GM21390 (cell line): ENCODE measurements around the gene FATE1.

Experiments
- ATAC-seq: cut with Tn5 transposase; IDR thresholded peaks from one replicate; pipeline ENCODE4 v1.9.1; 2021; ENCODE audit not compliant: unreplicated experiment

The FATE1 gene

DNA sequence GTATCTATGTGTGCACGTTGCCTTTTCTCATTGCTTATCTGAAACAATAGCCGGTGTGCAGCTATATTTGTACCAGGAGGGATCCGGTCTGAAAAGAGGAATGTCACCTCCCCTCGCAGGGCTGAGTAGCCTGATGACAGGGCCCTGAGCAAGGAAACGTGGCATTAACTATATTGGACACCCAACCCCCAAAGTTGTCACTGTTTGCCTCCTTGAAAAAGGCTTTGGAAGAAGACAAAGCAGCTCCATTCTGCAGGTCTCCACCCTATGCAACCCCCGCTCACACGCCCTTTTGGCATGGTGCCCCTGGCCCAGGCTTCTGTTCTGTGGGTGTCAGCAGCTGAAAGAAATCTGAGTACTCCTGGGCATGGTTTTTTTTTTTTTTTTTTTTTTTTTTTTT is 12.3 kb upstream of the FATE1 start:
- ATAC-seq = no peak

DNA sequence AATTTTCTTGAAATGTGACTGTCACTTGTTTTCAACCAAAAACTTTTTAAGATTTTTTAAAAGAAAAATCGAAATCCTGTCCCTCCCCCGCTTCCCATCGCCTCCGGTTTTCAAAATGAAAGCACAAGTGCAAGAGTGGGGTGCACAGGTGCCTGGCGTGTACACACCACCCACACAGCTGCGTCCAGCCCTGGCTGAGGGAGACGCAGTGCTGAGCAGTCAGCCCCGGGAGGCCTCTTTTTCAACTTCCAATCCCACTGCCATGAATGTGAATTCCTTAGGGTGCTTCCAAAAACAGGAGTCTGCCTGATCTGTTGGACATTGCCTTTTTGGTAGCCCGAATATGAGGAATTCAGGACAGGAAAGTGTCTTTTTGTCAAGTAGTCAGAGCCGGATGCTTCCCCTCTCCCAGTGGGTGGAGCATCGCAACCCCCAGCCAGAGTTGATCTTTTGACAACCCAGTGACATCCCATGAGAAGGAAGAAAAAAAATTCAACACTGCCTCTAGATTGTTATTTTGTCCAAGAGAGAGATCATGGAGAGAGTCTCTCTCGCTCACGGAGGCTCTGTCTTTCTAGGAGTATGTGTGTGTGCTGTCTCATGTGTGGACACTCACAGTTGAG is 11.7 kb upstream of the FATE1 start:
- ATAC-seq = no peak

DNA sequence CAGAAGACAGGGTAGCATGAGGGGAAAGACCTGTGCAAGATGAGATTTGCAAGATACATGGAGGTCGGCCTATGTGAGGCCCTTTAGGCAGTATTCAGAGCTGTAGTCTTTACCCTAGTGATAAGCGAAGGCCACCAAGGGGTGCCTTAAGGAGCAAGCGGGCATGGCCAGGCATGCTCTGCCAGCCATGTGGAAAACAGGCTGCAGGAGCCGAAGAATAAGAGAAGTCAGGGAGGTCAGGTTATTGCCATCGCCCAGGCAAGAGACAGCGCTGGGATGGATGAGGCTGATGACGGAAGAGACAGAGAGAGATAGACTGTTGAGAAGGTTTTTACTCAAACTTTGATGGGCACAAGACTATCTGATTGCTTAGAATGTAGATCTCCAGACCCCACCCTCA is 7.0 kb upstream of the FATE1 start:
- no peak for ATAC-seq

GRCh38 chrX:151710457-151710856 is 5.4 kb upstream of the FATE1 start:
- ATAC-seq = no peak

DNA sequence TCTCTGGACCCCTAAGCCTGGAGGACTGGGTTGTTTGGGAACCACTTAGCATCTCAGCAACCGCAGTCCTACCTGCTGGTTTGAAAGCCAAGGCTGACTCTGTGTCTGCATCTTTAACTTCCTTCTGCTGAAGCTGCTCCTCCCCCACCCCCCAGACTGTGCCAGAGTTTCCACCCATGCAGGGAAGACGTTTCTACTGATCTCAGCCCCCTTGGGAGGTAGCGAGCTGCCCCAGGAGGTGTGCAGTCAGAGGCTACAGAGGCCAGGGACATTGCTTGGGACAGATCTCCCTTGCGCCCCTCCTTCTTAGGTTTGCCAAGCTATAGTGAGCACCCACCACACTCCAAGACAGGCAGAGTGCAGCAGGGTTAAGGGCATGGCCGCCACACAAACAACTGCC is 4.7 kb upstream of the FATE1 start:
- ATAC-seq = no peak

DNA sequence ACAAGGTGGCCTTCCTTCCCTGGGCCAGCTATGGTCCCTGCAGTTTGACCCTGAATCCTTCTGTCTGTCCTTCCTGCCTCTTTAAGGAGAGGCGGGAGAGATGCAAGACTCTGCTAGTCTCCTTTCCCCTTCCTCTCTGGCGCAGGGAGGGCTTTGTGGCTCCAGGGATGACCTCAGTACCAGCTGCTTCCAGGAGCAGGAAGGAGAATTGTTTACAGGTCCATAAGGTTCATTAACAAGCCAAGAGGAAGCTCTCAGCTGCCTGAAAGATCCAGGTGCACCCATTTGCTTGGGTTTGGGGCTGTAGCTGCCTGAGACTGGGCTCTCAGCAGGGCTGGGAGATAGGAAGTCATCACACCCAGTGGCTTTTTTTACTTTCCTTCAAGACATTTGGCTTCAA is 4.0 kb upstream of the FATE1 start:
- ATAC-seq = no peak

DNA sequence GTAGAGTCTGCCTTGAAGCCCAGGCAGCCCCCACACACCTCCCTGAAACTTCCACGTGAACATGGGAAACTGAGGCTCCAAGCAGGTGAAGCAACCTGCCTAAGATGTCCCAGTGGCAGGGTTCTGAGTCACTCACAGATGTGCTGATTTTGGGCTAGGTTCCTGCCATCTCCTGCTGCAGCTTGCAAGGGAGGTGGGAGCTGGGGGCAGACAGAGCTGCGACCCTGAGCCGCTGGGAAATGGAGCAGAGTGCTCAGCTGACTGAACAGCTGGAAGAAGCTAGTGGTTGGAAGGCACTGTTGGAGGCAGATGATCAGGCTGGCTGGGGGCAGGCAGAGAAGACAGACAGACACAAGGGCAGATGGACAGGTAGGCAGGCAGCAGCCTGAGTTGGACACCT is 3.6 kb upstream of the FATE1 start:
- ATAC-seq = no peak

DNA sequence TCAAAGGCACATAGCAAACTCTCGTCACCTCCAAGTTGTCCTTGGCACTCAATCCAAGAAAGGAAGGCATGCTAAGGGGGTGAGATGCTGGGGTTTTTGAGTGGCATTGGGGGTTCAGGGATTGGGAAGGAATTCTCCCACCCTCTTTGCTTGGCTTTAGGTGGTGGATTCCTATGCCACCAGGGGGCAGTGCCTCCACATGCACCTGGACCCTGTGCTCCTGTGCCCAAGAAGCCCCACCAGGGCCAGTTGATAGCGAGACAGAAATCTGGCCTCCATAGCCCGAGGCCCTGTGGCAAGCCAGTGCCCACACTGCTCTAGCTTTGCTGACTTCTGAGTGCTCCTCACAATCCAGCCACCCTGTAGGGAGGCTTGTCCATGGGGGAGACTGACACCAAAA is 2.0 kb upstream of the FATE1 start:
- no peak for ATAC-seq

DNA sequence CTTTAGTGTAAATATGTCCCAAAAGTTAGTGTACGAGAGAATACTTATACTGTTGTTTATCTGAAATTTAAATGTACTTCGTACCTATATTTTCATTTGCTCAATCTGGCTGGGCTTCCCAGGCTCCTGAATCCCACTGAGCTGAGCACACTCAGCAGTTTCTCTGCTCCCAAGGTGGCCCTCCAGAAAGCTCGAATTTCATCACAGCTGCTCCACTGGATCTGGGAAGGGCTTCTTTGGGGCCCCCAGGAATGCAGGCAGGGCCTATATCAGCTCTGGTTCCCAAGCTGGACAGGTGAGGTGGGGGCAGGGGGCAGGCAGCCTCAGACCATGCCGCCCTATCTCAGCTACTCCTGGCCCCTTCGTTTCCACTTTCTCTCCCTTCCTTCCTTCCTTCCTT is 1.5 kb upstream of the FATE1 start:
- ATAC-seq = no peak

GRCh38 chrX:151722241-151722846 is 6.5 kb downstream of the FATE1 start:
- no peak for ATAC-seq

GRCh38 chrX:151723156-151723760 is 7.4 kb downstream of the FATE1 start:
- ATAC-seq = no peak

DNA sequence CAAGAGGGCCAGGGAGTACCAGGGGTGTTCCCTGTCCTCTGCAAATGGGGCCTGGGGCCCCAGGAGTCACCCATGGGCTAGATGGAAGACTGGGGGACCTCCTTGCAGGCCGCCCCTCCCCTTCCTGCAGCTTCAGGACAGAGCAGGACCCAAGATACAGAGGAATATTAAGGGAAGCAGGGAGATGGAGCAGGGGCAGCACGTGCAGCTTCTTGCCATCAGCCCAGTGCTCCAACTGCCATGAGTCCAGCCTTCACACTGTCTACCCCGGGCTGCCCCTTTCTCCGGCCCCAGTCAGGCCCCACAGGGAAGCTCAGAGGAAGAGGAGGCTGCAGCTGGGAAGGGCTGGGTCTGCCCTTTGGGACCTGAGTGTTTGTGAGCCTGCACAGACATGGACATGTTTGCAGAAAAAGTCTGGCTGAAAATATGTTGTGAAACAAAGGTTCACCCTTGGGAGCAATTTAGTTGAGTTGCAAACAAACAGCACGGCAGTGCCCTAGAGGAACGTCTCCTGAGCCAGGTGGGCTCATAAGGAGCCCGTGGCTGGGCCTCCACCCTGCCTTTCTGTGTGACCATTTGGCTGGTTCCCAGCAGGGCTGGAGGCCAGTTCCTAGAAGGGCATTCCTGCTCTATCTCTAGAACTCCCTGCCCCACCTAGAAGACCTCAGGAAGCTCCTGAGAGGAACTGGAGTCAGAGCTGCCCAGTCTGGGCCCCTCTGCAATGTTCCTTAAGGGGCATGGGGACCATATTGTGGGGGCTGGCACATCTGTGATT is 8.9 kb downstream of the FATE1 start:
- ATAC-seq = no peak

- ATAC-seq = no peak
Observed at GRCh38 chrX:151725338-151725614, 9.4 kb downstream of the FATE1 start.

- no peak for ATAC-seq
Observed at GRCh38 chrX:151726751-151727150, 10.9 kb downstream of the FATE1 start.

GRCh38 chrX:151727346-151727745 is 11.5 kb downstream of the FATE1 start:
- ATAC-seq = no peak

DNA sequence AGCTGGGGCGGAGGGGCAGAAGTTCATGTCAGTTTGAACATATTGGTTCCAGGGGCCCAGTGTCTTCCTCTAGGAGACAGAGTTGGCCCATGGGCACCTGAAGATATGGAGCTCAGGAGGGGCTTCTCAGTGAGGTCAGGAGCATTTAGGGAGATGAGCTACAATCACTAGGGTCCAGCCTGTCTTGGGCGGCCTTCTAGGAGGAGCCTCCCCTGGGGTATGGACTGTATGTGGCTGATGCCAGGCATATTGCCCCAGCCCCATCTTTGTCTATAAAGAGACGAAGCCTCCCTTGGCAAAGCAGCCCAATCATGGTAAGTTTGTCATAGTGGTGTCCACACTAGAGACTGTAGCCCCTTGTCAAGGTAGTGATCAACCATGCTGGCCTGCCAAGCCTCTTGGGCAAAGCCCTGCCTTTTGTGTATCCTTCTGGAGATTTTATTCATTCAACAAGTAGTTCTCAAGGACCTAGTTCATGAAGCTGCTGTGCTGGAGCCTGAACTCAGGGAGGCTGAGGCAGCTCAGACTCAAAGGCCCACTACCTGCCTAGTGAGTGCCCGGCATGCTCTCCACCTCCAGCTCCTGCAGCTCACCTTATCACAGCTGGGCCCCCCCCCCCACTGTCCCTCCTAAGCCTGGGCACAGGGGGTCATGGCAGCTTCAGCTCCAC is 13.4 kb downstream of the FATE1 start:
- no peak for ATAC-seq

GRCh38 chrX:151734446-151734845 is 18.6 kb downstream of the FATE1 start, which contains the start of gene CNGA2:
Gene CNGA2 (plus strand): TSS chrX:151734746. CDS start chrX:151738484, 3,738 bp downstream.
- ATAC-seq = no peak

DNA sequence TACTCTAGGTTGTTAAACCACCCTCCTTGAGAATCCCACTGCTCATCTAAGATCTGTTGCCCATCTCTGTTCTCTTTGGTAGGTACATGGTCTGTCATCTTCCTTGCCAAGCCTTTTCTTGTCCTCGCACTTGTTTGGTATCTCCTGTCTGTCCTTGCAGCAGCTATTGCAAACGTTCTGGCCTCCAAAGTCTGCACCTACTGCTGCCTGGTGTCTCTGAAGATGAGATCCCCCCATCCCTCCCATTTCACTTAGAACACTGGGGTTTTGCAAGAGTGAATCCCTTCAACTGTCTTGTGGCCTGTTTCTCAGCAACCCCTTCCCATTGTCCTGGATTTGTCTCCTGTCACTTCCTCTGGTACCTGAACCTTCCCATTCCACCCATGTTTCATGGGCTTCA is 19.4 kb downstream of the FATE1 start:
- no peak for ATAC-seq

- no peak for ATAC-seq
Observed at GRCh38 chrX:151736685-151737084, 20.9 kb downstream of the FATE1 start.

DNA sequence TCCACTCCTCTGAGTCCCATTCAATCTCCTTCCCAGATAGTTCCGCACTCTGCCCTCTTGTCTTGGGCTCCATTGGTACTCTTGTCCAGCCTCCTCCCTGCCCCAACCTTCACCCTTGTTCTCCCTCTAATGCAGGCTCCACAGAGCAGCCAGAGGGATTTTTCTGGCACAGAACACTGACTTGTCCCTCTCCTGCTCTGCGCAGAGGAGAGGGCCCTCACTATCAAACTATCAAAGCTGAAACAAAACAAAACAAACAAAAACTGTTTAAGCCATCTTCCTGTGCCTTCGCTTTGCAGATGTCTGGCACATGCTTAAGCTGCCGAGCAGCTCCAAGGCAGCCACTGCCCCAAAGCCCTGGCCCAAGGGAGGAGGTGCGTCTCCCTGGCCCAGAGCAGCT is 21.7 kb downstream of the FATE1 start:
- ATAC-seq = no peak

- no peak for ATAC-seq
Observed at GRCh38 chrX:151738751-151739150, 22.9 kb downstream of the FATE1 start.

GRCh38 chrX:151741606-151742005 is 25.8 kb downstream of the FATE1 start:
- ATAC-seq = no peak
